Right lobe of liver (tissue), 6 donors: ENCODE data around the gene DLG1. TPM values are rescaled to one million over a fixed set of nuclear protein-coding genes. Genes with fewer than 3 reads are reported as not detected.

ENCODE experiments used
- ATAC-seq, 4 donors: fragments of 200-7000 bp; cut with Tn5 transposase; one replicate each; pipeline ENCODE4 v1.9.1; 2020; ENCODE audit warnings: mild to moderate bottlenecking in 4 of 4, moderate library complexity in 4 of 4
- DNase-seq, 3 donors: peaks; one replicate each; pipeline ENCODE4 v3.0.0-alpha.2; 2020
- H3K27ac ChIP-seq, 3 donors: fragments of 200-600 bp; one replicate each; pipeline ENCODE4 v1.8.0; 2022
- H3K27me3 ChIP-seq, 2 donors: fragments of 200-600 bp; one replicate each; pipeline ENCODE4 v1.8.0; 2022
- H3K36me3 ChIP-seq, 4 donors: fragments of 200-600 bp; sonication (generic) in 1 of 4; one replicate each; pipeline versions ENCODE4 v1.5.1 to v1.8.0; 2017 to 2022; ENCODE audit warnings: control low read depth in 1 of 4
- H3K4me1 ChIP-seq, 4 donors: fragments of 200-600 bp; sonication (generic) in 1 of 4; one replicate each; pipeline versions ENCODE4 v1.5.1 to v1.8.0; 2017 to 2022; ENCODE audit warnings: control low read depth in 1 of 4
- H3K4me3 ChIP-seq, 3 donors: fragments of 200-600 bp; one replicate each; pipeline ENCODE4 v1.8.0; 2022
- H3K9me3 ChIP-seq, 4 donors: fragments of 200-600 bp; sonication (generic) in 1 of 4; one replicate each; pipeline versions ENCODE4 v1.5.1 to v1.8.0; 2017 to 2022; ENCODE audit warnings: control low read depth in 1 of 4
- CTCF ChIP-seq, 4 donors: fragments of 200-600 bp in 3 of 4; fragments of 450-650 bp in 1 of 4; IDR thresholded peaks; one replicate each; pipeline versions ENCODE4 v1.5.1 to v1.8.0; 2016 to 2022; ENCODE audit warnings: antibody characterized with exemption in 4 of 4, mild to moderate bottlenecking in 2 of 4
- POLR2A ChIP-seq: fragments of 450-650 bp; IDR thresholded peaks from one replicate; pipeline ENCODE4 v1.6.1; 2017; ENCODE audit warnings: antibody characterized with exemption, mild to moderate bottlenecking
- WGBS: methylation state at CpG from one replicate; pipeline ENCODE4 v1.1.6; 2018; ENCODE audit warnings: low coverage, low lambda C conversion rate; ENCODE audit not compliant: insufficient coverage; ENCODE audit errors: missing lambda C conversion rate; 5-methylcytosine and 5-hydroxymethylcytosine counted together
- intact Hi-C, 2 donors: fragments of 100-400 bp; cut with DNase I; formaldehyde crosslinking; loops; one replicate each; pipeline versions ENCODE4 v1.11.2 to v1.14.1; 2022
- total RNA-seq, 6 experiments: library from RNA; depleted of rRNA in 2 of 6; stranded (reverse); fragments of >200 nt in 2 of 6; fragmentation: NEBNext Ultra II Directional in 3 of 6; extraction: Animal tissue kit (Norgen Biotek cat#: 25700) in 3 of 6; gene quantifications; one replicate each; pipeline versions ENCODE4 v1.1.0 to v1.2.4, GENCODE V29; 2016 to 2023
- donor health status: DM: no; HTN: yes; CAD: no.
- donor health status: DM: no; HTN: no; CAD: no.
- donor health status: DM: no; HTN: no; CAD: no.
- donor health status: DM: no; HTN: yes; CAD: no.
- donor health status: DM: no; HTN: yes; CAD: no.

DLG1 gene
- total RNA-seq, 6 experiments from 2014 or later, result 36.1 to 50.2 (median 44.2) TPM

GRCh38 chr3:197137751-197138150 is 160.7 kb downstream of the DLG1 start:
- peak; percentile 37 to 60 (median 58) for DNase-seq
- Histone ChIP-seq H3K4me1 (no peaks in the 10 kb centered on the region), H3K27me3 (no peaks in the 10 kb centered on the region), H3K4me3 (no peak overlapping the region), H3K36me3 (peaks cover 0 to 39% (median 9%) of the 10 kb centered on the region in 4 donors), H3K27ac (no peak overlapping the region), H3K9me3 (no peaks in the 10 kb centered on the region)
- 66% methylated on average over 5 of the region's 5 CpGs for WGBS
- peak in 1 of 4 donors; percentile 40 for ATAC-seq
- TF ChIP-seq POLR2A, result no peak
- TF ChIP-seq CTCF (IDR thresholded peaks at IDR 0.05), result no peak
- intact Hi-C loops, result no loop called here

GRCh38 chr3:197136744-197137143 is 161.7 kb downstream of the DLG1 start:
- no peak for ATAC-seq
- 100% methylated on average over 3 of the region's 3 CpGs for WGBS

GRCh38 chr3:197135212-197135611 is 163.2 kb downstream of the DLG1 start:
- Histone ChIP-seq H3K4me3 (no peak overlapping the region), H3K27me3 (no peaks in the 10 kb centered on the region), H3K36me3 (peaks cover 0 to 42% (median 9%) of the 10 kb centered on the region in 4 donors), H3K9me3 (no peaks in the 10 kb centered on the region), H3K4me1 (no peaks in the 10 kb centered on the region), H3K27ac (no peak overlapping the region)
- DNase-seq, result no peak
- no peak for ATAC-seq
- 94% methylated on average over 5 of the region's 5 CpGs for WGBS
- intact Hi-C loops, result no loop called here
- TF ChIP-seq POLR2A (no peak), CTCF (IDR thresholded peaks at IDR 0.05) (no peak)

More at GRCh38 chr3:197136744-197137143, 161.7 kb downstream of the DLG1 start:
- Histone ChIP-seq H3K4me3 (no peak overlapping the region), H3K4me1 (no peaks in the 10 kb centered on the region), H3K27me3 (no peaks in the 10 kb centered on the region), H3K9me3 (no peaks in the 10 kb centered on the region), H3K27ac (no peak overlapping the region), H3K36me3 (peaks cover 0 to 39% (median 9%) of the 10 kb centered on the region in 4 donors)
- TF ChIP-seq POLR2A (no peak), CTCF (IDR thresholded peaks at IDR 0.05) (no peak)
- intact Hi-C loops, result no loop called here
- no peak for DNase-seq

- H3K4me3 ChIP-seq, result no peak overlapping the region
- 95% methylated on average over 2 of the region's 2 CpGs for WGBS
- H3K4me1 ChIP-seq, result no peaks in the 10 kb centered on the region
- intact Hi-C loops, result no loop called here
- no peak for ATAC-seq
- peaks cover 0 to 37% (median 5%) of the 10 kb centered on the region in 4 donors for H3K36me3 ChIP-seq
- H3K9me3 ChIP-seq, result no peaks in the 10 kb centered on the region
- no peaks in the 10 kb centered on the region for H3K27me3 ChIP-seq
- TF ChIP-seq CTCF (IDR thresholded peaks at IDR 0.05) (no peak), POLR2A (no peak)
- H3K27ac ChIP-seq, result no peak overlapping the region
- DNase-seq, result no peak
These were observed 165.4 kb downstream of the DLG1 start for GRCh38 chr3:197132916-197133530.
